K562 (cell line): ENCODE measurements around the gene CALU. TPM values are rescaled to one million over a fixed set of nuclear protein-coding genes. Genes with fewer than 3 reads are reported as not detected.

Experiments used
- ASH1L ChIP-seq: fragments of 450-650 bp; IDR thresholded peaks from 2 replicates; pipeline ENCODE4 v1.6.1; 2018; ENCODE audit warnings: borderline replicate concordance, mild to moderate bottlenecking, low read depth; ENCODE audit not compliant: partially characterized antibody
- BDP1 ChIP-seq: IDR thresholded peaks from 3 replicates; pipeline ENCODE4 v1.6.1; 2011; ENCODE audit not compliant: insufficient read length, insufficient read depth
- FOXK2 ChIP-seq, 2 experiments: fragments of 450-650 bp; IDR thresholded peaks in 1 of 2; conservative IDR thresholded peaks in 1 of 2; 2 replicates each; pipeline ENCODE4 v1.6.1; 2016; ENCODE audit warnings: low read depth in 2 of 2, mild to moderate bottlenecking in 1 of 2
- FOXP1 ChIP-seq: sonication (generic); formaldehyde crosslinking; IDR thresholded peaks from 2 replicates; pipeline ENCODE4 v1.8.0; 2022; ENCODE audit warnings: mild to moderate bottlenecking, missing genetic modification reagents
- HNRNPH1 ChIP-seq: fragments of 200-400 bp; formaldehyde crosslinking; optimal IDR thresholded peaks from 2 replicates; pipeline ENCODE3; 2017; ENCODE audit warnings: low read depth, mild to moderate bottlenecking, low read length, moderate library complexity
- MCM2 ChIP-seq: fragments of 450-650 bp; IDR thresholded peaks from 2 replicates; pipeline ENCODE4 v1.6.1; 2017; ENCODE audit warnings: low read depth, mild to moderate bottlenecking
- MYBL2 ChIP-seq, 2 experiments: fragments of 450-650 bp in 1 of 2; sonication (generic) in 1 of 2; formaldehyde crosslinking in 1 of 2; IDR thresholded peaks; 2 replicates each; pipeline versions ENCODE4 v1.6.1 to v1.8.1; 2017 to 2022; ENCODE audit warnings: borderline replicate concordance in 1 of 2, inconsistent platforms in 1 of 2, low read depth in 1 of 2, mild to moderate bottlenecking in 1 of 2, missing genetic modification reagents in 1 of 2, moderate library complexity in 1 of 2
- NR2C2 ChIP-seq, 2 experiments: fragments of 200-800 bp in 1 of 2; sonication (Bioruptor generic) in 1 of 2; sonication (generic) in 1 of 2; formaldehyde crosslinking in 1 of 2; IDR thresholded peaks; 2 replicates each; pipeline versions ENCODE4 v1.6.1 to v1.8.0; 2016 to 2022; ENCODE audit warnings: mild to moderate bottlenecking in 1 of 2, missing compliant biosample characterization in 1 of 2, missing genetic modification characterization in 1 of 2, missing genetic modification reagents in 1 of 2
- PHF21A ChIP-seq: fragments of 450-650 bp; IDR thresholded peaks from 2 replicates; pipeline ENCODE4 v1.6.1; 2017; ENCODE audit warnings: low read depth, borderline replicate concordance
- SUPT5H ChIP-seq: fragments of 450-650 bp; IDR thresholded peaks from 2 replicates; pipeline ENCODE4 v1.6.1; 2016
- TEAD1 ChIP-seq, 2 experiments: fragments of 450-650 bp in 1 of 2; sonication (generic) in 1 of 2; formaldehyde crosslinking; IDR thresholded peaks; 2 replicates each; pipeline versions ENCODE4 v1.4.0 to v1.8.0; 2020 to 2022; ENCODE audit warnings: mild to moderate bottlenecking in 2 of 2, missing genetic modification reagents in 1 of 2
- ZNF586 ChIP-seq: fragments of 450-650 bp; formaldehyde crosslinking; conservative IDR thresholded peaks from 2 replicates; pipeline ENCODE4 v1.4.0; 2020; ENCODE audit warnings: mild to moderate bottlenecking, moderate library complexity
- ZNF589 ChIP-seq: fragments of 200-800 bp; sonication (Bioruptor generic); IDR thresholded peaks from 2 replicates; pipeline ENCODE4 v1.6.1; 2016; ENCODE audit warnings: low read depth, missing genetic modification characterization, missing compliant biosample characterization
- ZNF696 ChIP-seq: fragments of 250-450 bp; sonication (Bioruptor Pico); conservative IDR thresholded peaks from 2 replicates; pipeline ENCODE4 v1.4.0; 2020; ENCODE audit warnings: mild to moderate bottlenecking, moderate library complexity
- ZNF764 ChIP-seq: fragments of 250-450 bp; sonication (Bioruptor Pico); IDR thresholded peaks from 2 replicates; pipeline ENCODE4 v1.4.0; 2020; ENCODE audit warnings: low read depth, mild to moderate bottlenecking, moderate library complexity
- polyA plus RNA-seq, 8 experiments: library from polyadenylated mRNA; depleted of rRNA in 4 of 8; stranded (reverse) in 5 of 8; unstranded in 3 of 8; fragments of >200 nt; fragmentation: Nextera tagmentation in 2 of 8; fragmentation: Illumina TruSeq in 1 of 8; extraction: Ambion mirVana in 2 of 8; extraction: Trizol in 1 of 8; gene quantifications; 2 replicates each; pipeline versions ENCODE4 v1.2.1 to v1.2.3, GENCODE V29; 2011 to 2014; ENCODE audit warnings: inconsistent platforms in 1 of 8, missing spikeins in 1 of 8
- total RNA-seq, 7 experiments: library from RNA; depleted of rRNA in 6 of 7; stranded (reverse); fragments of >200 nt in 6 of 7; fragmentation: Illumina TruSeq in 2 of 7; extraction: Trizol in 2 of 7; gene quantifications; 2 replicates each; pipeline versions ENCODE4 v1.2.1 to v1.2.3, GENCODE V29; 2011 to 2021; ENCODE audit warnings: low replicate concordance in 1 of 7
- TF ChIP-seq, protein P1 (sequence below): fragments of 250-450 bp; sonication (Bioruptor Pico); IDR thresholded peaks from 2 replicates; pipeline ENCODE4 v1.5.0; 2021; ENCODE audit warnings: mild to moderate bottlenecking, borderline replicate concordance
- TF ChIP-seq, protein P2 (sequence below): fragments of 250-450 bp; sonication (Bioruptor Pico); IDR thresholded peaks from 2 replicates; pipeline ENCODE4 v1.8.0; 2021; ENCODE audit warnings: mild to moderate bottlenecking, moderate library complexity
- TF ChIP-seq, protein P3 (sequence below): fragments of 250-450 bp; sonication (Bioruptor Pico); IDR thresholded peaks from 2 replicates; pipeline ENCODE4 v1.4.0; 2020; ENCODE audit warnings: mild to moderate bottlenecking, moderate library complexity
- TF ChIP-seq, protein P4 (sequence below): fragments of 200-800 bp; sonication (Bioruptor generic); IDR thresholded peaks from 2 replicates; pipeline ENCODE4 v1.6.1; 2017; ENCODE audit warnings: missing genetic modification characterization, missing compliant biosample characterization
- TF ChIP-seq, protein P5 (sequence below): IDR thresholded peaks from 2 replicates; pipeline ENCODE4 v1.6.1; 2011; ENCODE audit not compliant: insufficient read length; ENCODE audit errors: extremely low read depth

CALU gene
- total and polyA plus RNA-seq, 9 of the 15 experiments (the other 6 are each of a cell fraction or from before 2014, with no cell fraction given), result 166 to 286 (median 215) TPM

DNA sequence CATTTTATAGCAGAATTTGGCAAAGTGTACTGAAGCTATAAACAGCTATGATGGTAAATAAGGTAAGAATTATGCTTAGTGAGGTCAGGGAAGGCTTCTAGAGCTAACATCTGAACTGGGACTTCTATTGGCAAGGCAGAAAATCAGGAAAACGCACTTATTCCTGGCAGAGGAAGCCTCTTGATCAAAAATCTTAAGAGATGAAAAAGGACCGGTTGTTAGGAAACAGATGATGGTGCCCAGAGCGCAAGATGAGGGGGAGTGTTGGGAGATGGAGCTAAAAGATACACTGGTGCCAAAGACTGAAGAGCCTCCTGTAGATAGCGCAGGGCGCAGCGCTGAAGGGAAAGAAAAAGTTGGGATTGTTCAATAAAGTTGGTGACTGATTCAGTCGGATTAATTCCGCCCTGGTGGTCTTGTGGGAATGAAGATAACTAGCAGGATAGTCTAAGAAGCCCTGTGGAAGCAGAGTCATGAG lies 550 bp upstream of the CALU start (continued):
- TF ChIP-seq, protein P1, sequence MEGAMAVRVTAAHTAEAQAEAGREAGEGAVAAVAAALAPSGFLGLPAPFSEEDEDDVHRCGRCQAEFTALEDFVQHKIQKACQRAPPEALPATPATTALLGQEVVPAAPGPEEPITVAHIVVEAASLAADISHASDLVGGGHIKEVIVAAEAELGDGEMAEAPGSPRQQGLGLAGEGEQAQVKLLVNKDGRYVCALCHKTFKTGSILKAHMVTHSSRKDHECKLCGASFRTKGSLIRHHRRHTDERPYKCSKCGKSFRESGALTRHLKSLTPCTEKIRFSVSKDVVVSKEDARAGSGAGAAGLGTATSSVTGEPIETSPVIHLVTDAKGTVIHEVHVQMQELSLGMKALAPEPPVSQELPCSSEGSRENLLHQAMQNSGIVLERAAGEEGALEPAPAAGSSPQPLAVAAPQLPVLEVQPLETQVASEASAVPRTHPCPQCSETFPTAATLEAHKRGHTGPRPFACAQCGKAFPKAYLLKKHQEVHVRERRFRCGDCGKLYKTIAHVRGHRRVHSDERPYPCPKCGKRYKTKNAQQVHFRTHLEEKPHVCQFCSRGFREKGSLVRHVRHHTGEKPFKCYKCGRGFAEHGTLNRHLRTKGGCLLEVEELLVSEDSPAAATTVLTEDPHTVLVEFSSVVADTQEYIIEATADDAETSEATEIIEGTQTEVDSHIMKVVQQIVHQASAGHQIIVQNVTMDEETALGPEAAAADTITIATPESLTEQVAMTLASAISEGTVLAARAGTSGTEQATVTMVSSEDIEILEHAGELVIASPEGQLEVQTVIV (CRISPR knock-in tag), result no peak
- TF ChIP-seq ZNF764 (CRISPR knock-in tag), result no peak
- TF ChIP-seq TEAD1 (CRISPR knock-in tag; IDR thresholded peaks at IDR 0.05), result peak in 1 of 2 experiments; percentile 25; a peak in 1 of 4 replicates
- no peak for TF ChIP-seq ASH1L
- TF ChIP-seq HNRNPH1, result no peak
- TF ChIP-seq ZNF589 (CRISPR knock-in tag), result 0 out of 2 replicates have a peak, but pooled peaks have one; percentile 60
- no peak for TF ChIP-seq ZNF696
- no peak for TF ChIP-seq MYBL2 (IDR thresholded peaks at IDR 0.05; ENCODE audit: low read depth)
- no peak for TF ChIP-seq MYBL2 (CRISPR knock-in tag; IDR thresholded peaks at IDR 0.05; ENCODE audit: borderline replicate concordance)
- TF ChIP-seq, protein P2, sequence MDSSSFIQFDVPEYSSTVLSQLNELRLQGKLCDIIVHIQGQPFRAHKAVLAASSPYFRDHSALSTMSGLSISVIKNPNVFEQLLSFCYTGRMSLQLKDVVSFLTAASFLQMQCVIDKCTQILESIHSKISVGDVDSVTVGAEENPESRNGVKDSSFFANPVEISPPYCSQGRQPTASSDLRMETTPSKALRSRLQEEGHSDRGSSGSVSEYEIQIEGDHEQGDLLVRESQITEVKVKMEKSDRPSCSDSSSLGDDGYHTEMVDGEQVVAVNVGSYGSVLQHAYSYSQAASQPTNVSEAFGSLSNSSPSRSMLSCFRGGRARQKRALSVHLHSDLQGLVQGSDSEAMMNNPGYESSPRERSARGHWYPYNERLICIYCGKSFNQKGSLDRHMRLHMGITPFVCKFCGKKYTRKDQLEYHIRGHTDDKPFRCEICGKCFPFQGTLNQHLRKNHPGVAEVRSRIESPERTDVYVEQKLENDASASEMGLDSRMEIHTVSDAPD (CRISPR knock-in tag), result no peak
- TF ChIP-seq NR2C2 (CRISPR knock-in tag; IDR thresholded peaks at IDR 0.05), result no peak
- no peak for TF ChIP-seq NR2C2 (tag; IDR thresholded peaks at IDR 0.05)
- TF ChIP-seq, protein P3, sequence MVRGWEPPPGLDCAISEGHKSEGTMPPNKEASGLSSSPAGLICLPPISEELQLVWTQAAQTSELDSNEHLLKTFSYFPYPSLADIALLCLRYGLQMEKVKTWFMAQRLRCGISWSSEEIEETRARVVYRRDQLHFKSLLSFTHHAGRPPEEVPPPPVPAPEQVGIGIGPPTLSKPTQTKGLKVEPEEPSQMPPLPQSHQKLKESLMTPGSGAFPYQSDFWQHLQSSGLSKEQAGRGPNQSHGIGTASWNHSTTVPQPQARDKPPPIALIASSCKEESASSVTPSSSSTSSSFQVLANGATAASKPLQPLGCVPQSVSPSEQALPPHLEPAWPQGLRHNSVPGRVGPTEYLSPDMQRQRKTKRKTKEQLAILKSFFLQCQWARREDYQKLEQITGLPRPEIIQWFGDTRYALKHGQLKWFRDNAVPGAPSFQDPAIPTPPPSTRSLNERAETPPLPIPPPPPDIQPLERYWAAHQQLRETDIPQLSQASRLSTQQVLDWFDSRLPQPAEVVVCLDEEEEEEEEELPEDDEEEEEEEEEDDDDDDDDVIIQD (CRISPR knock-in tag), result no peak
- no peak for TF ChIP-seq SUPT5H
- no peak for TF ChIP-seq MCM2
- peak in 1 of 2 experiments; percentile 18; a peak in 1 of 4 replicates for TF ChIP-seq FOXK2 (conservative IDR thresholded peaks at IDR 0.05 in 1 of 2, IDR thresholded peaks at IDR 0.05 in 1 of 2; ENCODE audit: low read depth in 2 of 2)
- TF ChIP-seq, protein P4, sequence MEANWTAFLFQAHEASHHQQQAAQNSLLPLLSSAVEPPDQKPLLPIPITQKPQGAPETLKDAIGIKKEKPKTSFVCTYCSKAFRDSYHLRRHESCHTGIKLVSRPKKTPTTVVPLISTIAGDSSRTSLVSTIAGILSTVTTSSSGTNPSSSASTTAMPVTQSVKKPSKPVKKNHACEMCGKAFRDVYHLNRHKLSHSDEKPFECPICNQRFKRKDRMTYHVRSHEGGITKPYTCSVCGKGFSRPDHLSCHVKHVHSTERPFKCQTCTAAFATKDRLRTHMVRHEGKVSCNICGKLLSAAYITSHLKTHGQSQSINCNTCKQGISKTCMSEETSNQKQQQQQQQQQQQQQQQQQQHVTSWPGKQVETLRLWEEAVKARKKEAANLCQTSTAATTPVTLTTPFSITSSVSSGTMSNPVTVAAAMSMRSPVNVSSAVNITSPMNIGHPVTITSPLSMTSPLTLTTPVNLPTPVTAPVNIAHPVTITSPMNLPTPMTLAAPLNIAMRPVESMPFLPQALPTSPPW, result 0 out of 2 replicates have a peak, but pooled peaks have one; percentile 64
- TF ChIP-seq PHF21A, result no peak
- no peak for TF ChIP-seq BDP1
- TF ChIP-seq FOXP1 (CRISPR knock-in tag), result no peak
- TF ChIP-seq, protein P5, sequence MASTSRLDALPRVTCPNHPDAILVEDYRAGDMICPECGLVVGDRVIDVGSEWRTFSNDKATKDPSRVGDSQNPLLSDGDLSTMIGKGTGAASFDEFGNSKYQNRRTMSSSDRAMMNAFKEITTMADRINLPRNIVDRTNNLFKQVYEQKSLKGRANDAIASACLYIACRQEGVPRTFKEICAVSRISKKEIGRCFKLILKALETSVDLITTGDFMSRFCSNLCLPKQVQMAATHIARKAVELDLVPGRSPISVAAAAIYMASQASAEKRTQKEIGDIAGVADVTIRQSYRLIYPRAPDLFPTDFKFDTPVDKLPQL, result no peak
- no peak for TF ChIP-seq ZNF586 (CRISPR knock-in tag)
